ENCODE measurements around the gene INO80D. TPM values are rescaled to one million over a fixed set of nuclear protein-coding genes. Genes with fewer than 3 reads are reported as not detected.

Gene INO80D
- total RNA-seq, 4 donors from 2014 or later: 16.0 to 24.5 (median 17.3) TPM

GRCh38 chr2:205996161-205996560, 89.8 kb downstream of the INO80D start:
- TF ChIP-seq CTCF (IDR thresholded peaks at IDR 0.05; ENCODE audit: low read depth): no peak

- no peak for TF ChIP-seq CTCF (IDR thresholded peaks at IDR 0.05; ENCODE audit: low read depth)
Measured at GRCh38 chr2:205995260-205995659, 90.7 kb downstream of the INO80D start.

- no peak for TF ChIP-seq CTCF (IDR thresholded peaks at IDR 0.05; ENCODE audit: low read depth)
Measured at GRCh38 chr2:205994344-205994743, 91.6 kb downstream of the INO80D start.

GRCh38 chr2:205990104-205990503, 95.9 kb downstream of the INO80D start:
- no peak for TF ChIP-seq CTCF (IDR thresholded peaks at IDR 0.05; ENCODE audit: low read depth)

- TF ChIP-seq CTCF (IDR thresholded peaks at IDR 0.05; ENCODE audit: low read depth): no peak
Measured at GRCh38 chr2:205989271-205990071, 96.5 kb downstream of the INO80D start.

- TF ChIP-seq CTCF (IDR thresholded peaks at IDR 0.05; ENCODE audit: low read depth): no peak
Measured at GRCh38 chr2:205988274-205988673, 97.7 kb downstream of the INO80D start.

- no peak for TF ChIP-seq CTCF (IDR thresholded peaks at IDR 0.05; ENCODE audit: low read depth)
Measured at GRCh38 chr2:205984381-205984780, 101.6 kb downstream of the INO80D start.

All from subcutaneous adipose tissue (tissue), 4 donors.